IMR-90 (cell line): Measurements from ENCODE around the gene WDR3. TPM values are rescaled to one million over a fixed set of nuclear protein-coding genes. Genes with fewer than 3 reads are reported as not detected.

Experiments used
- ATAC-seq: fragments of 200-7000 bp; cut with Tn5 transposase; 2 replicates; pipeline ENCODE4 v1.9.1; 2020; ENCODE audit warnings: low read depth, mild to moderate bottlenecking, moderate library complexity
- BruUV-seq: library from RNA; stranded (reverse); fragments of 400-500 nt; replicated peaks from 2 replicates; lab custom pipeline; 2021; lab: Mats Ljungman, UMichigan
- CTCF ChIA-PET: fragments of 300-600 bp; formaldehyde crosslinking; extraction: SDS; loops from one replicate; lab custom pipeline; 2021; ENCODE audit warnings: antibody characterized with exemption; lab: Yijun Ruan, JAX
- POLR2A ChIA-PET: fragments of 300-600 bp; sonication (Branson Sonifier 250); formaldehyde crosslinking; loops from one replicate; lab custom pipeline; 2022; ENCODE audit warnings: antibody characterized with exemption; ENCODE audit not compliant: unreplicated experiment; lab: Charles Lee
- DNase-seq: peaks from one replicate; pipeline ENCODE4 v3.0.0; 2013
- H2AFZ ChIP-seq: replicated peaks from 2 replicates; pipeline ENCODE3; 2013; ENCODE audit warnings: low read length, mild to moderate bottlenecking; ENCODE audit not compliant: poor library complexity
- H2AK5ac ChIP-seq: 2 replicates; pipeline ENCODE4 v1.6.1; 2013; ENCODE audit warnings: low read depth, low read length, inconsistent platforms
- H2AK9ac ChIP-seq: replicated peaks from 2 replicates; pipeline ENCODE3; 2013; ENCODE audit warnings: mild to moderate bottlenecking, low read depth, low read length, moderate library complexity; ENCODE audit not compliant: poor library complexity
- H2BK120ac ChIP-seq: 2 replicates; pipeline ENCODE4 v1.6.1; 2013; ENCODE audit warnings: low read depth, low read length, inconsistent platforms
- H2BK15ac ChIP-seq: 3 replicates; pipeline ENCODE4 v1.6.1; 2013; ENCODE audit warnings: low read depth, low read length, inconsistent platforms
- H2BK20ac ChIP-seq: 2 replicates; pipeline ENCODE4 v1.6.1; 2013; ENCODE audit warnings: low read depth, mild to moderate bottlenecking, inconsistent platforms, low read length, moderate library complexity
- H2BK5ac ChIP-seq: 2 replicates; pipeline ENCODE4 v1.6.1; 2013; ENCODE audit warnings: mild to moderate bottlenecking, low read depth, low read length, inconsistent platforms; ENCODE audit not compliant: poor library complexity, severe bottlenecking
- H3K14ac ChIP-seq: replicated peaks from 2 replicates; pipeline ENCODE4 v1.6.1; 2013; ENCODE audit warnings: low read depth, low read length, inconsistent platforms
- H3K18ac ChIP-seq: 2 replicates; pipeline ENCODE4 v1.6.1; 2013; ENCODE audit warnings: low read depth, low read length, control low read depth
- H3K23ac ChIP-seq: 2 replicates; pipeline ENCODE4 v1.6.1; 2013; ENCODE audit warnings: low read depth, low read length, inconsistent platforms
- H3K27ac ChIP-seq: 2 replicates; pipeline ENCODE4 v1.5.1; 2013; ENCODE audit warnings: mild to moderate bottlenecking, control low read depth, low read length; ENCODE audit not compliant: insufficient read depth
- H3K27me3 ChIP-seq: 2 replicates; pipeline ENCODE4 v1.6.1; 2013; ENCODE audit warnings: low read length; ENCODE audit not compliant: control insufficient read depth, insufficient read depth
- H3K36me3 ChIP-seq: 2 replicates; pipeline ENCODE4 v1.6.1; 2013; ENCODE audit warnings: low read length, mixed read lengths; ENCODE audit not compliant: control insufficient read depth, insufficient read depth
- H3K4ac ChIP-seq: 2 replicates; pipeline ENCODE4 v1.6.1; 2013; ENCODE audit warnings: low read depth, low read length, inconsistent platforms
- H3K4me1 ChIP-seq: 2 replicates; pipeline ENCODE4 v1.6.1; 2013; ENCODE audit warnings: low read length, mixed read lengths; ENCODE audit not compliant: control insufficient read depth, insufficient read depth
- H3K4me2 ChIP-seq: 2 replicates; pipeline ENCODE4 v1.6.1; 2013; ENCODE audit warnings: low read depth, mild to moderate bottlenecking, control low read depth, low read length, moderate library complexity
- H3K4me3 ChIP-seq: 2 replicates; pipeline ENCODE4 v1.5.1; 2013; ENCODE audit warnings: low read depth, mild to moderate bottlenecking, control low read depth, low read length, moderate library complexity; ENCODE audit not compliant: insufficient read depth
- H3K56ac ChIP-seq: 2 replicates; pipeline ENCODE4 v1.6.1; 2013; ENCODE audit warnings: low read length, inconsistent platforms; ENCODE audit not compliant: insufficient read depth; ENCODE audit errors: extremely low read depth
- H3K79me1 ChIP-seq, 2 experiments: 2 replicates each; pipeline ENCODE4 v1.6.1; 2013; ENCODE audit warnings: low read length in 2 of 2, inconsistent platforms in 1 of 2, low read depth in 1 of 2
- H3K9ac ChIP-seq: 2 replicates; pipeline ENCODE4 v1.6.1; 2013; ENCODE audit warnings: low read depth, low read length, control low read depth
- H3K9me1 ChIP-seq: 2 replicates; pipeline ENCODE4 v1.6.1; 2013; ENCODE audit warnings: low read length, inconsistent platforms; ENCODE audit not compliant: insufficient read depth
- H3K9me3 ChIP-seq: 2 replicates; pipeline ENCODE4 v1.6.1; 2013; ENCODE audit warnings: low read length; ENCODE audit not compliant: control insufficient read depth, insufficient read depth
- H4K20me1 ChIP-seq: 2 replicates; pipeline ENCODE4 v1.6.1; 2013; ENCODE audit warnings: low read length, inconsistent platforms; ENCODE audit not compliant: insufficient read depth
- H4K5ac ChIP-seq: 2 replicates; pipeline ENCODE4 v1.6.1; 2013; ENCODE audit warnings: mild to moderate bottlenecking, low read depth, low read length, control low read depth
- H4K8ac ChIP-seq, 2 experiments: 2 replicates each; pipeline ENCODE4 v1.6.1; 2013; ENCODE audit warnings: low read depth in 2 of 2, low read length in 2 of 2, control low read depth in 1 of 2, inconsistent platforms in 1 of 2
- H4K91ac ChIP-seq: 2 replicates; pipeline ENCODE4 v1.6.1; 2013; ENCODE audit warnings: low read depth, low read length, inconsistent platforms; ENCODE audit not compliant: insufficient read depth
- CEBPB ChIP-seq: IDR thresholded peaks from 2 replicates; pipeline ENCODE4 v1.6.1; 2012; ENCODE audit warnings: low read depth, low read length, improper control_type of control experiment
- CTCF ChIP-seq: conservative IDR thresholded peaks from 2 replicates; pipeline ENCODE4 v1.5.1; 2012; ENCODE audit warnings: mild to moderate bottlenecking, low read depth, low read length, improper control_type of control experiment
- WGBS, 2 experiments: methylation state at CpG; one replicate each; pipeline versions ENCODE4 v1.1.5 to v1.1.7; 2013; ENCODE audit warnings: missing lambda C conversion rate in 2 of 2; ENCODE audit not compliant: insufficient read length in 1 of 2; ENCODE audit errors: extremely low coverage in 2 of 2; 5-methylcytosine and 5-hydroxymethylcytosine counted together
- dilution Hi-C: fragments of 300-500 bp; cut with HindIII; formaldehyde crosslinking; loops from one replicate; pipeline ENCODE4 v1.14.3; 2018; ENCODE audit warnings: low sequenced_read_pairs; ENCODE audit not compliant: unreplicated experiment
- in situ Hi-C: fragments of 300-500 bp; cut with MboI; formaldehyde crosslinking; loops from 3 replicates; pipeline ENCODE4 v1.14.3; 2019; ENCODE audit warnings: low sequenced_read_pairs, inconsistent platforms, mixed read lengths
- intact Hi-C: fragments of 100-400 bp; cut with micrococcal nuclease; formaldehyde crosslinking; loops from 2 replicates; pipeline ENCODE4 v1.10.0; 2022
- polyA plus RNA-seq, 3 experiments: library from polyadenylated mRNA; depleted of rRNA; stranded (reverse); fragments of >200 nt; gene quantifications; 2 replicates each; pipeline ENCODE4 v1.2.3, GENCODE V29; 2012; ENCODE audit warnings: low replicate concordance in 1 of 3
- total RNA-seq: library from RNA; depleted of rRNA; stranded (reverse); fragments of >200 nt; gene quantifications from 2 replicates; pipeline ENCODE4 v1.2.3, GENCODE V29; 2012

The WDR3 gene
- total and polyA plus RNA-seq, 2 of the 4 experiments (the other 2 are of a cell fraction): 16.7 to 88.5 TPM

DNA sequence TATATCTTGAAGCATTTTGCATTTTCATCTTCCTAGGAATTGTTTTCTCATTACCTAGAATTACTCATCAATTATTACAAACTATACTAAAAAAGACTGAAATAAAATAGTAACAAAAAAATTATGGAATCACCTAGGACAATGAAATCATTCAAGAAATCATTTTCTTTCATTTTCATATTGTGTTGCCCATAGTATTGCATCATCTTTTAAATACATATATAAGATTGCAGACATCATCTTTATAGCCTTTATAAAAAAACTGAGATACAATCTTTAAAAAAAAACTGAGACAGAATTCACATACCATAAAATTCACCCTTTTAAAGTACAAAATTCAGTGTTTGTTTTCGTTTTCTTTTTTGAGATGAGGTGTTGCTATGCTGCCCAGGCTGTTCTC lies 29.7 kb upstream of the WDR3 start:
- Histone ChIP-seq H4K5ac (no peak overlapping the region), H2AK9ac (no peak overlapping the region), H3K23ac (no peak overlapping the region), H3K56ac (no peak overlapping the region), H3K36me3 (peaks cover 10% of the 10 kb centered on the region), H2BK5ac (no peak overlapping the region), H3K27ac (no peak overlapping the region), H4K91ac (no peak overlapping the region), H4K20me1 (no peaks in the 10 kb centered on the region), H3K27me3 (no peaks in the 10 kb centered on the region), H2BK15ac (no peak overlapping the region), H4K8ac (no peak overlapping the region), H3K9ac (no peak overlapping the region), H3K14ac (no peak overlapping the region), H3K18ac (no peak overlapping the region), H3K79me1 (peaks cover 0 to 2% of the 10 kb centered on the region in 2 experiments; a peak in 3 of 4 replicates), H2BK120ac (no peak overlapping the region), H3K4me2 (no peak overlapping the region), H3K9me1 (no peaks in the 10 kb centered on the region), H3K4me1 (no peaks in the 10 kb centered on the region; the same call in 1 of the 2 replicates), H2AFZ (no peak overlapping the region), H2AK5ac (no peak overlapping the region), H2BK20ac (no peak overlapping the region), H3K4ac (no peak overlapping the region), H3K9me3 (no peaks in the 10 kb centered on the region), H3K4me3 (no peak overlapping the region)
- intact Hi-C loops: loop anchor here (5.0 to 10.0 kb wide), 4 partner anchors 202 to 825 kb away; partner anchors contain the start of gene MAN1A2
- no peak for TF ChIP-seq CTCF
- TF ChIP-seq CEBPB: peak; percentile 72
- WGBS, 2 experiments: no CpG with 5 or more reads among the region's 1 CpG
- CTCF ChIA-PET: no interaction called here
- POLR2A ChIA-PET: no interaction called here
- no TSS peak for BruUV-seq
- dilution Hi-C loops: no loop called here
- no peak for DNase-seq
- ATAC-seq: no peak
- in situ Hi-C loops: loop anchor here (25.0 kb wide), 1 partner anchor 138 kb away; no protein-coding TSS in a partner anchor
